ENCODE data around the gene EIF4G3. TPM values are rescaled to one million over a fixed set of nuclear protein-coding genes. Genes with fewer than 3 reads are reported as not detected.

Gene EIF4G3
- total RNA-seq, 4 donors from 2014 or later, result 48.6 to 73.6 (median 57.9) TPM

- Histone ChIP-seq H3K27ac (no peak overlapping the region), H3K4me3 (no peak overlapping the region), H3K9me3 (no peaks in the 10 kb centered on the region), H3K27me3 (no peaks in the 10 kb centered on the region), H3K4me1 (no peaks in the 10 kb centered on the region), H3K36me3 (peaks cover 0 to 12% of the 10 kb centered on the region in 2 donors)
- no peak for ATAC-seq
- 79 to 88% methylated on average over 2 of the region's 2 CpGs for WGBS, 2 donors (ENCODE audit: low coverage in 1 of 2)
- TF ChIP-seq CTCF (IDR thresholded peaks at IDR 0.05) (no peak), POLR2A (IDR thresholded peaks at IDR 0.05) (no peak), POLR2AphosphoS5 (IDR thresholded peaks at IDR 0.05) (no peak), EP300 (IDR thresholded peaks at IDR 0.05) (no peak)
Observed at GRCh38 chr1:20947409-20947808, 229.3 kb downstream of the EIF4G3 start.

GRCh38 chr1:20936621-20937020 lies 240.1 kb downstream of the EIF4G3 start:
- Histone ChIP-seq H3K9me3 (no peaks in the 10 kb centered on the region), H3K4me1 (peaks cover 0 to 14% (median 0%) of the 10 kb centered on the region in 3 donors), H3K27me3 (no peaks in the 10 kb centered on the region), H3K36me3 (peaks cover 0 to 28% of the 10 kb centered on the region in 2 donors), H3K4me3 (peak overlapping the region in 1 of 2 donors; percentile 9), H3K27ac (no peak overlapping the region)
- no peak for TF ChIP-seq POLR2A (IDR thresholded peaks at IDR 0.05)
- TF ChIP-seq EP300 (IDR thresholded peaks at IDR 0.05), result no peak
- TF ChIP-seq POLR2AphosphoS5 (IDR thresholded peaks at IDR 0.05), result no peak
- TF ChIP-seq CTCF (IDR thresholded peaks at IDR 0.05), result no peak
- ATAC-seq, result no peak
- WGBS, 2 donors (ENCODE audit: low coverage in 1 of 2), result 19 to 35% methylated on average over 2 of the region's 2 CpGs

- H3K9me3 ChIP-seq, result no peaks in the 10 kb centered on the region
- peaks cover 0 to 24% of the 10 kb centered on the region in 2 donors for H3K36me3 ChIP-seq
- ATAC-seq, result no peak
- H3K4me1 ChIP-seq, result peaks cover 0 to 14% (median 0%) of the 10 kb centered on the region in 3 donors
- WGBS, 2 donors (ENCODE audit: low coverage in 1 of 2), result 52 to 65% methylated on average over 2 of the region's 2 CpGs
- H3K27me3 ChIP-seq, result no peaks in the 10 kb centered on the region
- H3K4me3 ChIP-seq, result no peak overlapping the region
- TF ChIP-seq CTCF (IDR thresholded peaks at IDR 0.05), result no peak
- TF ChIP-seq POLR2AphosphoS5 (IDR thresholded peaks at IDR 0.05), result no peak
- TF ChIP-seq EP300 (IDR thresholded peaks at IDR 0.05), result no peak
- TF ChIP-seq POLR2A (IDR thresholded peaks at IDR 0.05), result no peak
- no peak overlapping the region for H3K27ac ChIP-seq
Observed at GRCh38 chr1:20936216-20936615, 240.5 kb downstream of the EIF4G3 start.

GRCh38 chr1:20935717-20936116 lies 241.0 kb downstream of the EIF4G3 start:
- Histone ChIP-seq H3K4me3 (no peak overlapping the region), H3K27me3 (no peaks in the 10 kb centered on the region), H3K4me1 (peaks cover 0 to 14% (median 0%) of the 10 kb centered on the region in 3 donors), H3K36me3 (peaks cover 0 to 19% of the 10 kb centered on the region in 2 donors), H3K27ac (no peak overlapping the region), H3K9me3 (no peaks in the 10 kb centered on the region)
- TF ChIP-seq EP300 (IDR thresholded peaks at IDR 0.05) (no peak), POLR2AphosphoS5 (IDR thresholded peaks at IDR 0.05) (no peak), CTCF (IDR thresholded peaks at IDR 0.05) (no peak), POLR2A (IDR thresholded peaks at IDR 0.05) (no peak)
- WGBS, 2 donors (ENCODE audit: low coverage in 1 of 2), result 83% methylated on average over 1 of the region's 1 CpG
- no peak for ATAC-seq

- no peaks in the 10 kb centered on the region for H3K9me3 ChIP-seq
- no peak for ATAC-seq
- no peak overlapping the region for H3K27ac ChIP-seq
- peaks cover 0 to 9% of the 10 kb centered on the region in 2 donors for H3K36me3 ChIP-seq
- TF ChIP-seq EP300 (IDR thresholded peaks at IDR 0.05) (no peak), POLR2AphosphoS5 (IDR thresholded peaks at IDR 0.05) (no peak), CTCF (IDR thresholded peaks at IDR 0.05) (no peak), POLR2A (IDR thresholded peaks at IDR 0.05) (no peak)
- no peak overlapping the region for H3K4me3 ChIP-seq
- 92 to 98% methylated on average over 6 to 8 of the region's 8 CpGs for WGBS, 2 donors (ENCODE audit: low coverage in 1 of 2)
- H3K27me3 ChIP-seq, result no peaks in the 10 kb centered on the region
- H3K4me1 ChIP-seq, result peaks cover 0 to 14% (median 0%) of the 10 kb centered on the region in 3 donors
Observed at GRCh38 chr1:20932437-20932977, 244.2 kb downstream of the EIF4G3 start.

All from gastroesophageal sphincter (tissue), 4 donors.